RWPE1 (cell line): ENCODE results near the gene TP53AIP1.
A peak's percentile ranks its signal among the peaks of the same experiment; 100 is the strongest.

ENCODE experiments used
- CTCF ChIA-PET: fragments of 350-600 bp; sonication (Branson Sonifier 250); formaldehyde crosslinking; extraction: SDS; loops from one replicate; lab custom pipeline; 2021; lab: Yijun Ruan, JAX
- POLR2A ChIA-PET: fragments of 400-600 bp; formaldehyde crosslinking; extraction: SDS; loops from one replicate; lab custom pipeline; 2020; ENCODE audit warnings: antibody characterized with exemption; ENCODE audit not compliant: low non-redundant PET; lab: Yijun Ruan, JAX
- DNase-seq: peaks from one replicate; pipeline ENCODE4 v3.0.0; 2012; ENCODE audit warnings: low spot score
- H3K27ac ChIP-seq: fragments of 450-650 bp; 2 replicates; pipeline ENCODE4 v1.5.1; 2017
- CTCF ChIP-seq: fragments of 450-650 bp; conservative IDR thresholded peaks from 2 replicates; pipeline ENCODE4 v1.5.1; 2017; ENCODE audit warnings: low read depth, mild to moderate bottlenecking

The TP53AIP1 gene

DNA sequence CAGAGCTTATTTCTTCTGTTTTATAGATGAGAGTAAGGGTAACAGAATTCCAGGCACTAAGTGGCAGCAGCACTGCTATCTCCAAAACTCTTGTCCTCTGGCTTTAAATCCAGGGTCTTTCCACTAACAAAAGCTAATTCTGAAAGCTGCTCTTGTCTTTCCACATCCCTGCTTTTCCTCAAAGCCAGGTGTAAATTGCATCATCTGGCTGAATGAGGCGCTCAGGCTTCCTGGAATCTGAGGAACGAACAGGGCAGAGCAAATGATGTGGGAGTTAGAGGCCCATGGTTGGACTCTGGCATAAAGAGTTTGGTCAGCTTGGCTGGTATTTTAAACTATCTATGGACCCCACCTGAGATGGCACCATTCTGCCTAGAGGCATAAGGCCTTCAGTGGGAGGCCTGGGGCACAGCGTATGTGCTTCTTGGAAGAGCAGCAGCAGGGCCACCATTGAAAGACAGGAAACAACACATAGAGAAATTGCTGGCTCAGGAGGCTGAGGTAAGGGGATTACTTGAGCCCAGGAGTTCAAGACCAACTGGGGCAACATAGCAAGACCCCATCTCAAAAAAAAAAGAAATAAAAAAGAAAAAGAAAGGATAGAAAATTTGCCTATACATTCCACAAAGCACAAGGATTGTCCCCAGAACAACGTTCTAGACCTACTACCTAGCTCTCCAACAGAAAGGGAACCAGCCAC lies 49.7 kb downstream of the TP53AIP1 start:
- ChIA-PET CTCF (interaction anchor here (0.6 to 1.2 kb wide), 4 partner anchors 8 to 1758 kb away, joined by 3 to 5 read pairs (median 4); no protein-coding TSS in a partner anchor), POLR2A (no interaction called here)
- no peak for DNase-seq
- TF ChIP-seq CTCF: no peak
- H3K27ac ChIP-seq: no peak overlapping the region

DNA sequence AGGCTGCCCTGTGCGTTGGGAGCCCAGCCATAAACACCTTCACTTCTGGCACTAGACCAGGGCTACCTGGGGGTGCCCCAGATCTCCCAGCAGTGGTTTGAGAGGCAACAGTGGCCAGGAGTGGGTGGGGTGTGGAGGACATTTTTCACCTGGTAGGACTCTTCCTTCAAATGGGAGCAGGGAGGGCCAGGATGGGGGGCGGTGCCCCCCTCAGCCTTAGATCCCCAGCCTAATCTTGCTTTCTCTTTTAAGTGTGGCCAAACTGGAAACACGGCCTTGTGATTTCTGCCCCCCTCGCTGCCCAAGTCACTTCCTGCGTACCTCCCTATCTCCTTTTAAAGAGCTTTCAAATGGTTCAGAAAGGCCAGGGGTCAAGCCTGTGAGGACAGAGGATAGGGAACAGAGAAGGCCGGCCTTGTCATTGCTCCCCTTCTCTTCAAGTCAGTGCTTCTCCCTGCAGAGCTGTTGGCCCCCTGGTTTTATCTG lies 50.7 kb downstream of the TP53AIP1 start:
- no peak for DNase-seq
- ChIA-PET CTCF (interaction anchor here (0.9 to 1.0 kb wide), 2 partner anchors 14 to 64 kb away, joined by 3 to 4 read pairs; no protein-coding TSS in a partner anchor), POLR2A (no interaction called here)
- H3K27ac ChIP-seq: peak overlapping the region; percentile 42
- no peak for TF ChIP-seq CTCF

- peak within 1 kb of the TSS; percentile 42 for H3K27ac ChIP-seq
- CTCF ChIA-PET: interaction anchor here (1.0 to 1.9 kb wide), 3 partner anchors 15 to 66 kb away, joined by 3 to 11 read pairs (median 9); no protein-coding TSS in a partner anchor
- no peak for TF ChIP-seq CTCF
- peak; percentile 34 for DNase-seq
- POLR2A ChIA-PET: no interaction called here
Measured at GRCh38 chr11:128890543-128891368, 51.9 kb downstream of the TP53AIP1 start, which contains the start of gene KCNJ5. Gene KCNJ5 (plus strand): TSS chr11:128891356. CDS start chr11:128911274, 19,918 bp downstream.

DNA sequence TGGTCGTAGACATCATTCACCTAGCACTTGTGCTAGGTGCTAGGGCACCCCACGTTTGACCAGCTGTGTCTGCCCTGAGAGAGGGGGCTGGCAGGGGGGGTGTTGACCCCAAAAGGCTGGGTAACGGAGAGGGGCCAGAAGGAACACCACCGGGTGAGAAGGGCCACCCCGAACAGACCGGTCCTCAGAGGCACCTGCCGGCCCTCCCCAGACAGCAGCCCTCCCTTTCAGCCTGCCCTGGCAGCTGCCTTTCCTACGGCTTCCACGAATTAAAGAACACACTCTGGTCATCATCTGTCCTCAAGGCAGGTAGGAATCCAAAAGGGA lies 52.5 kb downstream of the TP53AIP1 start:
- no peak for TF ChIP-seq CTCF
- H3K27ac ChIP-seq: peak overlapping the region; percentile 42
- CTCF ChIA-PET: interaction anchor here (0.5 to 1.9 kb wide), 3 partner anchors 58 to 283 kb away, joined by 3 to 11 read pairs (median 9); no protein-coding TSS in a partner anchor
- no peak for DNase-seq
- POLR2A ChIA-PET: no interaction called here

GRCh38 chr11:128889657-128890213 lies 52.9 kb downstream of the TP53AIP1 start:
- no peak for TF ChIP-seq CTCF
- POLR2A ChIA-PET: no interaction called here
- no peak for DNase-seq
- no peak overlapping the region for H3K27ac ChIP-seq
- CTCF ChIA-PET: interaction anchor here (0.5 to 1.9 kb wide), 3 partner anchors 59 to 284 kb away, joined by 3 to 11 read pairs (median 9); no protein-coding TSS in a partner anchor
